C4-2B (cell line): ENCODE results near the gene ADGRF4.

Experiments
- H3K27ac ChIP-seq: fragments of 450-650 bp; 2 replicates; pipeline ENCODE4 v1.5.1; 2017
- CTCF ChIP-seq: fragments of 450-650 bp; conservative IDR thresholded peaks from 2 replicates; pipeline ENCODE4 v1.5.1; 2017; ENCODE audit warnings: mild to moderate bottlenecking
- ZFX ChIP-seq: fragments of 450-650 bp; IDR thresholded peaks from 2 replicates; pipeline ENCODE4 v1.6.1; 2017

The ADGRF4 gene

GRCh38 chr6:47710295-47710694, 11.9 kb downstream of the ADGRF4 start:
- no peak for TF ChIP-seq ZFX
- TF ChIP-seq CTCF = no peak
- H3K27ac ChIP-seq = no peak overlapping the region

GRCh38 chr6:47713200-47713599, 14.8 kb downstream of the ADGRF4 start:
- no peak overlapping the region for H3K27ac ChIP-seq
- TF ChIP-seq CTCF = no peak

GRCh38 chr6:47714802-47715201, 16.4 kb downstream of the ADGRF4 start:
- no peak for TF ChIP-seq ZFX

GRCh38 chr6:47715782-47716181, 17.4 kb downstream of the ADGRF4 start:
- TF ChIP-seq CTCF (no peak), ZFX (no peak)
- no peak overlapping the region for H3K27ac ChIP-seq

More at GRCh38 chr6:47714802-47715201, 16.4 kb downstream of the ADGRF4 start:
- H3K27ac ChIP-seq = no peak overlapping the region

GRCh38 chr6:47716207-47716606, 17.8 kb downstream of the ADGRF4 start:
- TF ChIP-seq CTCF (no peak), ZFX (no peak)
- no peak overlapping the region for H3K27ac ChIP-seq

GRCh38 chr6:47718571-47718970, 20.2 kb downstream of the ADGRF4 start:
- no peak overlapping the region for H3K27ac ChIP-seq
- no peak for TF ChIP-seq ZFX
- no peak for TF ChIP-seq CTCF

GRCh38 chr6:47721189-47721588, 22.8 kb downstream of the ADGRF4 start:
- TF ChIP-seq ZFX (no peak), CTCF (no peak)

GRCh38 chr6:47722194-47722593, 23.8 kb downstream of the ADGRF4 start:
- H3K27ac ChIP-seq = no peak overlapping the region
- TF ChIP-seq CTCF (no peak), ZFX (no peak)

More at GRCh38 chr6:47721189-47721588, 22.8 kb downstream of the ADGRF4 start:
- no peak overlapping the region for H3K27ac ChIP-seq
